ENCODE results near the gene LOXL3.

DNA sequence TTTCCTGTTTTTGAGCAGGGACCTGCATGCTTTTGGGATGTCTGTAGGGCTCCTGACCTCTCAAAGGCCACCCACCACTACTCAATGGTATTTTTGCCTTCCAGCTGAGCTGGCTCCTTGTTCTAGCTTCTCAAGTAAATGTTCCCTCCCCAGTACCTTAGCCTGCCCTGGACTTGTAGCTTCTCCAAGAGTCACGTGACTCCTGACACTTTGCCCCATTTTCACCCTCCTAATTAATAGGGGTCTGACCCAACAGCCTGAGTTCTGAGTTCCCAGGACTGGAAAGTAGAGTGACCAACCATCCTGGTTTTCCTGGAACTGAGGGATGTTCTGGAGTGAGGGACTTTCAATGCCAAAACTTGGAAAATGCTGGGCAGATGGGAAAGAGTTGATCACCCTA is 58.3 kb downstream of the LOXL3 start:
- TF ChIP-seq CTCF (IDR thresholded peaks at IDR 0.05) (no peak), POLR2A (IDR thresholded peaks at IDR 0.05) (no peak)
